Prostate gland (tissue), 2 donors: ENCODE data around the gene OPTC. TPM values are rescaled to one million over a fixed set of nuclear protein-coding genes. Genes with fewer than 3 reads are reported as not detected.

Source experiments
- DNase-seq: peaks from one replicate; pipeline ENCODE4 v3.0.0-alpha.2; 2019; ENCODE audit warnings: low spot score
- H3K27ac ChIP-seq, 2 donors: fragments of 200-600 bp; sonication (generic); 2 replicates each; pipeline ENCODE4 v1.5.1; 2017 to 2019
- H3K27me3 ChIP-seq: fragments of 200-600 bp; sonication (generic); replicated peaks from 2 replicates; pipeline ENCODE4 v1.5.1; 2019; ENCODE audit not compliant: insufficient read depth
- H3K36me3 ChIP-seq, 2 donors: fragments of 200-600 bp; sonication (generic); 1 replicate in 1 of 2; 2 replicates in 1 of 2; pipeline versions ENCODE4 v1.5.1 to v1.8.1; 2017 to 2019
- H3K4me1 ChIP-seq: fragments of 200-600 bp; sonication (generic); replicated peaks from 2 replicates; pipeline ENCODE4 v1.5.1; 2019
- H3K4me3 ChIP-seq, 2 donors: fragments of 200-600 bp; sonication (generic); 2 replicates each; pipeline ENCODE4 v1.5.1; 2017 to 2019
- H3K9me3 ChIP-seq: fragments of 200-600 bp; sonication (generic); 2 replicates; pipeline ENCODE4 v1.5.1; 2017
- POLR2A ChIP-seq: fragments of 450-650 bp; IDR thresholded peaks from one replicate; pipeline ENCODE4 v1.6.1; 2016; ENCODE audit warnings: antibody characterized with exemption, mild to moderate bottlenecking
- POLR2AphosphoS5 ChIP-seq: sonication (generic); formaldehyde crosslinking; IDR thresholded peaks from one replicate; pipeline ENCODE4 v1.6.1; 2017; ENCODE audit warnings: antibody characterized with exemption
- WGBS: methylation state at CpG from one replicate; pipeline ENCODE4 v1.1.5; 2018; 5-methylcytosine and 5-hydroxymethylcytosine counted together
- intact Hi-C: fragments of 100-400 bp; cut with DNase I; formaldehyde crosslinking; loops from one replicate; pipeline ENCODE4 v1.14.2; 2022
- total RNA-seq, 2 donors: library from RNA; depleted of rRNA; stranded (reverse); fragments of >200 nt; gene quantifications; one replicate each; pipeline ENCODE4 v1.1.0, GENCODE V29; 2016
- TF ChIP-seq, protein P1 (sequence below), 4 experiments: fragments of 200-600 bp in 2 of 4; fragments of 450-650 bp in 2 of 4; sonication (generic) in 2 of 4; IDR thresholded peaks; 1 replicate in 3 of 4; 2 replicates in 1 of 4; pipeline ENCODE4 v1.5.1; 2016 to 2019; ENCODE audit warnings: antibody characterized with exemption in 4 of 4, mild to moderate bottlenecking in 2 of 4, moderate library complexity in 2 of 4

The OPTC gene
- total RNA-seq, 2 donors from 2014 or later: not detected

DNA sequence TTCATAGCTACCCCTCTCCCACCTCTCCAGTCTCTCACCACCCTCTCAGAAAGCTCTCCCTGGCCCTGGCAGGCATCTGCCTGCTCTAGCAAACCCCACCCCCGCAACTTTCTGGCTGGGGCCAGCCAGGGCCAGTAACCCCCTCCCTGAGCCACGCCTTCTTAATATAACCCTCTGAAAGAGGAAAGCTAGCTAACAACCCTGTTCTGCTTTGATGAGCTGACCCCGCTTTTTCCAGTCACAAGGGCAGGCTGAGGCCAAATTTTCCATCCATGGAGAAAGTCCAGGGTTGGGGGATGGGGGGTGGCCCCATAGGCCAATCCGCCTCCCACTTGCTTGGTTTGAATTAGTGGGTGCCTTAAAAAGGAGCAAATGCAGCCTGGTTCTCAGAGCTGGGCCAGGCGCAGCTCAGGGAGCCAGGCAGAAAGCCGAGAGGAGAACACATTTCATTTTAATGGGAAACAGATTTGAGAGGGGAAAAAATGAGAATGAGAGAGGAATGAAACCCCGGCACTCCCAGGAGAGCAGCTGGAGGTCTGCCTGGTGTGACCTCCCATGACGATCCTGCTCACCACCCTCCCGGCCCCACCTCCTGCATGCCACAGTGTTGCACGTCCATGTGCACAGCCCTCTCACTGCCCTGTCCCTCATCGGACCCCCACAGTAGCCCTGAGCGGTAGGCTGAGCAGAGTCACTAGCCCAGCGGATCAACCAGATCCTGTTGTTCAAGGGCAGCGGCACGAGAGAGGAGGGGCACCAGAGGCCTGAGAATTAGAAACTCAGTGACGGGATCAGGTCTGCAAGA is 62.3 kb downstream of the OPTC start:
- no peak for DNase-seq
- WGBS: 52% methylated on average over 16 of the region's 16 CpGs
- no peak overlapping the region for H3K4me3 ChIP-seq
- H3K9me3 ChIP-seq: no peaks in the 10 kb centered on the region
- H3K36me3 ChIP-seq: no peaks in the 10 kb centered on the region
- intact Hi-C loops: loop anchor here (2.0 to 5.0 kb wide), 3 partner anchors 44 to 91 kb away; no protein-coding TSS in a partner anchor
- H3K4me1 ChIP-seq: no peaks in the 10 kb centered on the region
- peak; percentile 29 for TF ChIP-seq POLR2AphosphoS5
- TF ChIP-seq, protein P1, sequence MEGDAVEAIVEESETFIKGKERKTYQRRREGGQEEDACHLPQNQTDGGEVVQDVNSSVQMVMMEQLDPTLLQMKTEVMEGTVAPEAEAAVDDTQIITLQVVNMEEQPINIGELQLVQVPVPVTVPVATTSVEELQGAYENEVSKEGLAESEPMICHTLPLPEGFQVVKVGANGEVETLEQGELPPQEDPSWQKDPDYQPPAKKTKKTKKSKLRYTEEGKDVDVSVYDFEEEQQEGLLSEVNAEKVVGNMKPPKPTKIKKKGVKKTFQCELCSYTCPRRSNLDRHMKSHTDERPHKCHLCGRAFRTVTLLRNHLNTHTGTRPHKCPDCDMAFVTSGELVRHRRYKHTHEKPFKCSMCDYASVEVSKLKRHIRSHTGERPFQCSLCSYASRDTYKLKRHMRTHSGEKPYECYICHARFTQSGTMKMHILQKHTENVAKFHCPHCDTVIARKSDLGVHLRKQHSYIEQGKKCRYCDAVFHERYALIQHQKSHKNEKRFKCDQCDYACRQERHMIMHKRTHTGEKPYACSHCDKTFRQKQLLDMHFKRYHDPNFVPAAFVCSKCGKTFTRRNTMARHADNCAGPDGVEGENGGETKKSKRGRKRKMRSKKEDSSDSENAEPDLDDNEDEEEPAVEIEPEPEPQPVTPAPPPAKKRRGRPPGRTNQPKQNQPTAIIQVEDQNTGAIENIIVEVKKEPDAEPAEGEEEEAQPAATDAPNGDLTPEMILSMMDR (IDR thresholded peaks at IDR 0.05): no peak
- no peaks in the 10 kb centered on the region for H3K27me3 ChIP-seq
- peak overlapping the region; percentile 65 to 73 for H3K27ac ChIP-seq

DNA sequence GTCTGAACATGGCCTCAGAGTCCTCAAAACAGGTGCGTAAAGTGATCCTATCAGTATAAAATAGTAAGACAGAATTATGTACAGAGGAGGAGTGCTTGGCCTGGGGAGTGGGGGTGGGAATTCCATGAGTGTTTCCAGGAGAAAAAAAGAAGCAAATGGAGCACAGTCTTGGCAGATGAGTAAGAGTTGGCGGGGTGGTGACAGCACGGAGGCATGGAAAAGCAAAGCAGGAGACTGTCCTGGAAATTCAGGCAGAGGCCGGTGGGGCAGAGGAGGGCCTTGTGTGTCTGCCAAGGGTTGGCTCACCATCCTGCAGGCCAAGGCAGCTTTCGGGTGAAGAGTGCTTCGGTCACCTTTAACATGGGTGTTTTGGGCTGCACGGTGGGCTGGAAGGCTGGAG is 63.4 kb downstream of the OPTC start:
- intact Hi-C loops: loop anchor here (2.0 to 5.0 kb wide), 3 partner anchors 45 to 93 kb away; no protein-coding TSS in a partner anchor
- Histone ChIP-seq H3K27me3 (no peaks in the 10 kb centered on the region), H3K4me1 (no peaks in the 10 kb centered on the region), H3K4me3 (no peak overlapping the region), H3K9me3 (no peaks in the 10 kb centered on the region), H3K36me3 (no peaks in the 10 kb centered on the region), H3K27ac (peak overlapping the region; percentile 65 to 73)
- 55% methylated on average over 7 of the region's 7 CpGs for WGBS
- no peak for DNase-seq
- TF ChIP-seq, protein P1 (IDR thresholded peaks at IDR 0.05): no peak
- no peak for TF ChIP-seq POLR2A
- no peak for TF ChIP-seq POLR2AphosphoS5

DNA sequence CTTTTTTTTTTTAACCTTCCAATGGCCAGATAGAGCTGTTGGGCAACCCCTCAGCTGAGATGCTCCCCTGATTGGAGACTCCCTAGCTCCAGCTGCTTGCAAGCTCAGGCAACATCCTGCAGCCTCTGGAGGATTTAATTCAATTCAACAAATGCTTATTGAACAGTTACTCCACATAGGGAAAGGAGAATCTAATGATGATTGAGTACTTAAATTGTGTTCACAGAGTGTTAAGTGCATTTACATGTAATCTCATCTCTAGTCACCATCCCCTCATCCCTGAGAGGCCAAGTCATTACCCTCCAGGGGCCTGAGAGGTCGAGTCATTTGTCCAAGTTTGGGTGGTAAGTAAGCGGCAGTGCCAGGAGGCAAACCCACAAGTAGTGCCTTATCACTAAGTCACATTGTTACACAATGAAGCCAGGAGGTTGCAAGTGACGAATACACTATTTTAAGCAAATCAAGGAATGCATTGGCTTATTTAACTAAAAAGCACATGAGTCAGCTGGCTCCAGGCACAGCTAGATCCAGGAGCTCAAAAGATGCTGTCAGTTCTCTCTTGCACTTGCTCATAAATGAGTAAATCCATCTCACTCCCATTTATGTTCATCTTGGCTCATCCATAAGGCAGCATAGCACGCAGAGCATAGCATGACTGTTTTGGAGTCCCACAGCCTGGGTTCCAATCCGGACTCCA is 64.3 kb downstream of the OPTC start:
- TF ChIP-seq POLR2AphosphoS5: peak; percentile 71
- TF ChIP-seq POLR2A: no peak
- no peak for DNase-seq
- no peaks in the 10 kb centered on the region for H3K36me3 ChIP-seq
- intact Hi-C loops: loop anchor here (5.0 kb wide), 1 partner anchor 46 kb away; no protein-coding TSS in a partner anchor
- H3K9me3 ChIP-seq: no peaks in the 10 kb centered on the region
- no peak overlapping the region for H3K4me3 ChIP-seq
- no peaks in the 10 kb centered on the region for H3K27me3 ChIP-seq
- H3K4me1 ChIP-seq: no peaks in the 10 kb centered on the region
- H3K27ac ChIP-seq: peak overlapping the region; percentile 65 to 73
- WGBS: 56% methylated on average over 5 of the region's 5 CpGs

Other genes with a start within 250 kb of the OPTC start
- 100 to 1,000 TPM in 1 of 2 donors, 10 to 100 TPM in 1; 91.0 to 131 TPM for gene BTG2, start 188.6 kb upstream of the OPTC start, total RNA-seq
- gene FMOD, start 143.0 kb upstream of the OPTC start, total RNA-seq: 10 to 100 TPM; 40.8 to 95.9 TPM
- gene PRELP, start 18.3 kb upstream of the OPTC start, total RNA-seq: 10 to 100 TPM; 17.9 to 43.2 TPM
- gene ATP2B4, start 132.7 kb downstream of the OPTC start, total RNA-seq: 100 to 1,000 TPM in 1 of 2 donors, 10 to 100 TPM in 1; 31.7 to 127 TPM